ENCODE results near the gene LMF1. TPM values are rescaled to one million over a fixed set of nuclear protein-coding genes. Genes with fewer than 3 reads are reported as not detected.
"Not testable (repeated sequence)": the region's sequence is repeated elsewhere in the genome, so short reads cannot be mapped to it uniquely, and the experiment has no call there.

Gene LMF1
- total RNA-seq, 1 experiment from 2014 or later, result 10.9 TPM

GRCh38 chr16:861446-861845 lies 109.3 kb downstream of the LMF1 start:
- in situ Hi-C loops (cut with HindIII; ENCODE audit: low pct_unique_long_range_greater_than_20kb, low sequenced_read_pairs), result no loop called here
- no peak for DNase-seq (ENCODE audit: low read depth, low spot score)

DNA sequence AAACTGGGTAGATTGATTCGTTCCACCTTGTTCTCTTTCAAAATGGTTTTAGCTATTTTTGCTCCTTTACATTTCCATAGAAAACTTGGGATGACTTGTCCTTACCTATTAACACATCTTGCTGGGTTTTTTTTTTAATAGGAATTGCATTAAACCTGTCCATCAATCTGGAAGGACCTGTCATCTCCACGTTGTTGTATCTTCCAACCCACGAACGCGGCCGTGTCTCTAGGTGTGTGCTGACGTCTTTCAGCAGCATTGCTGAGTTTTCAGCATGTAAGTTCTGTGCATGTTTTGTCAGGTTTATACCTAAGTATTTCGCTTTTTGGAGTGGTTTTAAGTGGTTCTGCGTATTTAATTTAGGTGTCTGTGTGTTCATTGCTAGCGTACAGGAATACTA lies 109.9 kb downstream of the LMF1 start:
- in situ Hi-C loops (cut with HindIII; ENCODE audit: low pct_unique_long_range_greater_than_20kb, low sequenced_read_pairs), result no loop called here
- DNase-seq (ENCODE audit: low read depth, low spot score), result no peak

DNA sequence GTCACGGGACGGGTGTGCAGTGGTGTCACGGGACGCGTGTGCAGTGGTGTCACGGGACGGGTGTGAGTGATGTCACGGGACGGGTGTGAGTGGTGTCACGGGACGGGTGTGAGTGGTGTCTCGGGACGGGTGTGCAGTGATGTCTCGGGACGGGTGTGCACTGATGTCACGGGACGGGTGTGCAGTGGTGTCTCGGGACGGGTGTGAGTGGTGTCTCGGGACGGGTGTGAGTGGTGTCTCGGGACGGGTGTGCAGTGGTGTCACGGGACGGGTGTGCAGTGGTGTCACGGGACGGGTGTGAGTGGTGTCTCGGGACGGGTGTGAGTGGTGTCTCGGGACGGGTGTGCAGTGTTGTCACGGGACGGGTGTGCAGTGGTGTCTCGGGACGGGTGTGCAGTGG lies 111.8 kb downstream of the LMF1 start:
- DNase-seq (ENCODE audit: low read depth, low spot score); in situ Hi-C loops (cut with HindIII; ENCODE audit: low pct_unique_long_range_greater_than_20kb, low sequenced_read_pairs): not testable (repeated sequence)

DNA sequence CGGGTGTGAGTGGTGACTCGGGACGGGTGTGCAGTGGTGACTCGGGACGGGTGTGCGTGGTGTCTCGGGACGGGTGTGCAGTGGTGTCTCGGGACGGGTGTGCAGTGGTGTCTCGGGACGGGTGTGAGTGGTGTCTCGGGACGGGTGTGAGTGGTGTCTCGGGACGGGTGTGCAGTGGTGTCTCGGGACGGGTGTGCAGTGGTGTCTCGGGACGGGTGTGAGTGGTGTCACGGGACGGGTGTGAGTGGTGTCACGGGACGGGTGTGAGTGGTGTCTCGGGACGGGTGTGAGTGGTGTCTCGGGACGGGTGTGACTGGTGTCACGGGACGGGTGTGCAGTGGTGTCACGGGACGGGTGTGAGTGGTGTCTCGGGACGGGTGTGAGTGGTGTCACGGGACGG lies 112.3 kb downstream of the LMF1 start:
- DNase-seq (ENCODE audit: low read depth, low spot score); in situ Hi-C loops (cut with HindIII; ENCODE audit: low pct_unique_long_range_greater_than_20kb, low sequenced_read_pairs): not testable (repeated sequence)

GRCh38 chr16:856811-857210 lies 114.0 kb downstream of the LMF1 start:
- no peak for DNase-seq (ENCODE audit: low read depth, low spot score)

DNA sequence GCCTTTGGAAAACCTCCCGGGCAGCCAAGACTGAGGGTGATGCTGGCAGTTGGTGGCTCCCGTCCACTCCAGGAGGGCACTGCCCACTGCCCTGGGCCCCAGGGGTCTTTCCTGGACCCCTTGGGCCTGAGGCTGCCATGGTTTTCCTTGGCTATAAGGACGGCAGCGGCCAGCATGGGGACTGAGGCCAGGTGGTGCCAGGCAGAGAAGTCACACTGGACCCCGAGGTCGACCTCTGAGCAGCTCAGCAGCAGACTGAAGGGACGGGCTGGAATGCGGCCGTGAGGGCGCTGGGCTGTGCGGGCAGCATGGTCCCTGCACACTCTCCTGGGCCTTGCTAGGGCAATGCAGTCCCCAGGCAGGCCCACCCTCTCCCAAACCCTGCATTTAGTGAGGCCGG lies 114.7 kb downstream of the LMF1 start:
- in situ Hi-C loops (cut with HindIII; ENCODE audit: low pct_unique_long_range_greater_than_20kb, low sequenced_read_pairs), result no loop called here

More at GRCh38 chr16:856811-857210, 114.0 kb downstream of the LMF1 start:
- in situ Hi-C loops (cut with HindIII; ENCODE audit: low pct_unique_long_range_greater_than_20kb, low sequenced_read_pairs), result no loop called here

GRCh38 chr16:855471-855870 lies 115.3 kb downstream of the LMF1 start:
- in situ Hi-C loops (cut with HindIII; ENCODE audit: low pct_unique_long_range_greater_than_20kb, low sequenced_read_pairs), result no loop called here
- no peak for DNase-seq (ENCODE audit: low read depth, low spot score)

More for the DNA sequence above, 114.7 kb downstream of the LMF1 start:
- DNase-seq (ENCODE audit: low read depth, low spot score), result no peak

DNA sequence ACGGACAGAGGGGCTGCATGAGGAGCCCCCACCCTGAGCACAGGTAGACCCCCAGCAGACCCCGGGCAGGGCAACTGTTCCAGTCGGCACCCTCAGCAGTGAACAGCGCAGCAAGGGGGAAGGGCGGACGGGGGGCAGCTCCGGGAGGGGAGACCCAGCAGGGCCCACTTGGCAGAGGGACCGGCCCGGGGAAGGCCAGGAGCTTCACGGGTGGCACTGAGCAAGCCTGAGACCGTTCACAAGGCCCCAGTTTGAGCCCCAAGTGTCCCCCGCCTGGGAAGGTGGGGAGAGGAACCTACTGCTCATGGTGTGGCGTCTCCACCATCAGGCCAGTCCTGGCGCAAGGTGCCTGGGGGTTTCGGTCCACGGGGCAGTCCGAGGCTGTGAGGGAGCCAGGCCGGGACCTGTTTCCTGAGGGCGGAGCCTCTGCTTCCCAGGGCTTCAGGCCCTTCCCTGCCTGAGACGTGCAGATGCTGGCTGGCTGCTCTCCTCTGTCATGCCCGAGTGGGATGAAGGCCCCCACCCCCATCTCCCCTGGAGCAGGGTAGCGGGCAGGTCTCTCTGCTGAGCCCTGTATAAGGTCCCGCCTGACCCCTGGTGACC lies 115.9 kb downstream of the LMF1 start:
- in situ Hi-C loops (cut with HindIII; ENCODE audit: low pct_unique_long_range_greater_than_20kb, low sequenced_read_pairs), result no loop called here
- DNase-seq (ENCODE audit: low read depth, low spot score), result no peak

- no peak for DNase-seq (ENCODE audit: low read depth, low spot score)
- in situ Hi-C loops (cut with HindIII; ENCODE audit: low pct_unique_long_range_greater_than_20kb, low sequenced_read_pairs), result no loop called here
These were observed 116.6 kb downstream of the LMF1 start for GRCh38 chr16:853981-854807.

GRCh38 chr16:853306-853705 lies 117.5 kb downstream of the LMF1 start:
- no peak for DNase-seq (ENCODE audit: low read depth, low spot score)
- in situ Hi-C loops (cut with HindIII; ENCODE audit: low pct_unique_long_range_greater_than_20kb, low sequenced_read_pairs), result no loop called here

- in situ Hi-C loops (cut with HindIII; ENCODE audit: low pct_unique_long_range_greater_than_20kb, low sequenced_read_pairs), result no loop called here
- no peak for DNase-seq (ENCODE audit: low read depth, low spot score)
These were observed 118.2 kb downstream of the LMF1 start for GRCh38 chr16:852451-853185.

- in situ Hi-C loops (cut with HindIII; ENCODE audit: low pct_unique_long_range_greater_than_20kb, low sequenced_read_pairs), result no loop called here
- DNase-seq (ENCODE audit: low read depth, low spot score), result no peak
These were observed 118.9 kb downstream of the LMF1 start for GRCh38 chr16:851871-852270.

- in situ Hi-C loops (cut with HindIII; ENCODE audit: low pct_unique_long_range_greater_than_20kb, low sequenced_read_pairs), result no loop called here
- DNase-seq (ENCODE audit: low read depth, low spot score), result no peak
These were observed 119.5 kb downstream of the LMF1 start for GRCh38 chr16:851209-851810.

GRCh38 chr16:850668-851067 lies 120.1 kb downstream of the LMF1 start:
- in situ Hi-C loops (cut with HindIII; ENCODE audit: low pct_unique_long_range_greater_than_20kb, low sequenced_read_pairs), result no loop called here
- no peak for DNase-seq (ENCODE audit: low read depth, low spot score)

- in situ Hi-C loops (cut with HindIII; ENCODE audit: low pct_unique_long_range_greater_than_20kb, low sequenced_read_pairs), result no loop called here
- DNase-seq (ENCODE audit: low read depth, low spot score), result no peak
These were observed 122.1 kb downstream of the LMF1 start for GRCh38 chr16:848510-849253.

GRCh38 chr16:847681-848445 lies 122.9 kb downstream of the LMF1 start:
- in situ Hi-C loops (cut with HindIII; ENCODE audit: low pct_unique_long_range_greater_than_20kb, low sequenced_read_pairs), result no loop called here

GRCh38 chr16:847151-847550 lies 123.6 kb downstream of the LMF1 start:
- DNase-seq (ENCODE audit: low read depth, low spot score), result no peak
- in situ Hi-C loops (cut with HindIII; ENCODE audit: low pct_unique_long_range_greater_than_20kb, low sequenced_read_pairs), result no loop called here

More at GRCh38 chr16:847681-848445, 122.9 kb downstream of the LMF1 start:
- no peak for DNase-seq (ENCODE audit: low read depth, low spot score)
